ENCODE data around the gene FANCI.

- TF ChIP-seq CTCF (IDR thresholded peaks at IDR 0.05) (no peak), POLR2A (IDR thresholded peaks at IDR 0.05) (no peak)
These were observed 89.5 kb downstream of the FANCI start for GRCh38 chr15:89333011-89333860.
